Stimulated activated CD4-positive, alpha-beta T cell treated with anti-CD3 and anti-CD28 coated beads, Interleukin-15, amount 100 ng/mL, for 48 hours (primary cell): ENCODE results near the gene IQCM.

Experiments
- DNase-seq, 2 donors: peaks; one replicate each; pipeline ENCODE4 v3.0.0-alpha.2; 2020; ENCODE audit warnings: low read depth in 2 of 2

IQCM gene, protein sequence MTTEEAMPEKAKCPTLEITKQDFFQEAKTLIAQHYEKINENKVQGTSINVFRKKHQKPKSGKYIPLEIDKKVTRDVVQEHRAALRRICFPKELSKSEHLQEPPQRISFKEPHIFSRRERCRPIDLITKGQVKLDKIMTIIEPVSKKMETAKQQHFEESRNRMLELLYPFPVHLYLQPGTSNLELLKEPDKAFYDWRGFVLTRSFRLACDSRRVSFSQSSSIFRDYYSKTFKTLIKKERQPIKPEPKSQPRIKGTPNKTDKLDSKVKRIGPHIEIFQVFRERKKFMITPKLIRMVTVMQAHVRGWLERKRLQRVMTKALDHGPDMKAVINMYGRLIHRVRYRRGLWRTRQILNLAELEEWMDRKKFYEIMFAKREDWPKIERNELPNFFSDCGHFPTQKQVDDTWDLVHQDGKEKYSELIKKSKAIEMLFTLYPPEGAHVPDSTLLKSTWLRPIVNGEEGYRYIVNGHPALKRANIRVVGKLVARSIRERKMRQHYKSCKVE

DNA sequence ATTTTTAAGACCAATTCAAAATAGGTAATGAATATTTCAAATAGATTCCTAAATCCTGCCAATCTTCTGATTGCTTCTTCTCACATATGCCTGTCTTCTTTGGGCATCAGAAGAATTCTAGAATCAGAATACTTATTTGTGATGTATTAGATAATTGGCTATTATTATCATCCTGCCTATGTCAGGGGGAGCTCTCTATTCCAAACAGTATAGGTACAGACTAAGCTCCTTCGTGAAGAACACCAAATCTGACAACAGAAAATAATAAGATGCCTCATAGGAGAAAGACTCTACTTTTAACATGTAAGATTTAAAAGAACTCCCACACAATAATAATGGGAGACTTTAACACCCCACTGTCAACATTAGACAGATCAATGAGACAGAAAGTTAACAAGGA lies at the start of gene IQCM:
TSS of gene IQCM (minus strand) at position 101 of the 400 bp plus-strand sequence. CDS start 73,152 bp downstream, outside the sequence.
- no peak for DNase-seq

DNA sequence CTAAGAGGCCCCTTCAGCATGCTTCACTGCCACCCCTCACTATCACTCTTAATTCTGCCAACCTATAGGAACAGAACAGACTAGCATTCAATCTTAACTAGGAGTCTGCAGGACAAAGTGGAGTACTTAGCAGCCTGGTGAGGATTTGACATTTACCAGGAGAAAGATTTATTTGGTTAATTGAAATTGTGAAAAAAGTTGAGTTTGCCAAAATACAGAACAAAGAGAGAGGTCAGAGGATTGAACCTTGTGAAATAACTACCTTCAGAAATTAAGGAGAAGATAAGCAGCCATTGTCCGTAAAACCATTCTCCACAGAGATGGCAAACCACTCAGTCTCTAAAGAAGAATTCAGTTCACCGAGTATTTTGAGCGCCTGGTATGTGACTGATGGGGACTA lies 41.8 kb upstream of the IQCM start:
- no peak for DNase-seq

DNA sequence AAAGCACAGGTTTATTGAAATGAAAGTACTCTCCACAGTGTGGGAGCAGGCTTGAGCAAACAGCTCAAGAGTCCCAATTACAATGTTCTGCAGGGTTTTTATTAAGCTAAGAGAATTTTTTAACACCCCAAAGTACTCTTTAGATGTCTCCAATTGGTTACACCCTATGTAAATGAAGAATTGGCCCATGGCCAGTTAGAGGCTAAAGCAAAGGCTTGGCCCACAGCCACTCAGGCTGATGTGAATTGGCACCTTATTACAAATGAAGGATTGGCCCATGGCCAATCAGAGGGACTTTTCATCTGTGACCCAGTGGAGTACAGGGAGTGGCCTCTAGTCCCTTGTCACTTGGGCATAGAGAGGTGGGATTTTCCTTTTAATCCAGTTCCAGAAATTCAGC lies 30.1 kb upstream of the IQCM start:
- no peak for DNase-seq

DNA sequence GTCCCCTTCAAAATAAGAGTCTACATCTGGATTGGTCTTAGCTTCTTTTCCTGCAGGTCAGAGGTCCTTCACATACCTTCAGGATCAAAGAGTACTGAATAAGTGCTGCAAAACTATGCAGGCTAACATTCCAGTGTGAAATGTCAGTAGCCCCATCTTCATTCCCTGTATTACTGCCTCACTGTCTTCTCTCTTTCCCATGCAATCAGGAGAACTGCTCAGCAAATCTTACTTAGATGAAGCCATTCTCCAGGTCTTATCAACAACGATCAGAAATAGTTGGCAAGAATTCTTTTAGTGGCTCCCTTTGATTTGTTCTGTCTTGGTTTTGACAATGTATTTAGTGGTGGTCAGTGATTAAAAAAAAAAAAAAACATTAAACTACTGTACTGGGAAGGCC lies 26.0 kb upstream of the IQCM start:
- DNase-seq: no peak

DNA sequence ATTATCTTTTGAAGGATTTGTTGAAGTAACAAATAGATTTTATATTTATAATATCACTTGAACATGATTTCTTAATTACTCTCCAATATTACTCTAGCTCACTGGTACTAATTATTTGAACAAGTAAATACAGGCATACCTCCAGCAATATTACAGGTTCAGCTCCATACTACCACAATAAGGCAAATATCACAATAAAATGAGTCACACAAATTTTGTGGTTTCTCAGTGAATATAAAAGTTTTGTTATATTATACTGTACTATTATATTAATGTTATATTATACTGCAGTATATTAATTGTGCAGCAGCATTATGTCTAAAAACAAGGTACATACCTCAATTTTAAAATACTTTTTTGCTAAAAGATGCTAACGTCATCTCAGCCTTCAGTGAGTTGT lies 22.4 kb upstream of the IQCM start:
- DNase-seq: no peak

DNA sequence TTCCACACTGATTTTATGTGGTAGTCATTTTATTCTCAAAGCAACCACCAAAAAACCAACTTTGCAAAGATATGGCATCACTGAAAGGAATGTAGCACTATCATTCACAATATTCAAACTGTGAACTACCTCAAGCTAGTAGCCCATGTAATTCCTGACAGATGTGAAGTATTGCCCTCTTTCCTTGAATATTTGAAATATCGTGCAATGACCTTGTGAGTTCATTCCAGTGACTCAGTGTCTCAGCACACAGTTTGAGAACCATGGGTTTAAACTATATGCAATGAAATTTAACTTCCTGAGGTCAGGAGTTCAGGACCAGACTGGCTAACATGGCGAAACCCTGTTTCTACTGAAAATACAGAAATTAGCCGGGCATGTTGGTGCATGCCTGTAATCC lies 20.9 kb upstream of the IQCM start:
- DNase-seq: no peak

DNA sequence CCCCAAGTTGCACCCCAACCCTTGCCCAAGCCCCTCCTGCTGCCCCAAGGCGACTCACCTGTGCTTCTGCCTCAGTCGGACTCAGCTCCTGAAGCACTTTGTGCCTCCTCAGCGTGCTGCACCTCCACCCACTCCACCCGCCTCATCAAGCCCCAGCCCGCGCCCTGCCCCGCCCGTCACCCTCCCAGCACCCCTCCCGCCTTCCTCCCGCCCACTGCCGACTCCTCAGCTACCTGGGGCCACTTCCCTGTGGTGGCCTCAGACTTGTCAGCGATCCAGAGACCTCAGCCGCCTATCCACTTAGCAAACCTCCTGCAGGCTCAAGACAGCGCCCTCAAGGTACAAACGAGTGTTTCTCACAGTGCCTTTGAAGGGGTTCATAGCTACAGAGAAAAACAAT lies 19.6 kb upstream of the IQCM start:
- DNase-seq: no peak

DNA sequence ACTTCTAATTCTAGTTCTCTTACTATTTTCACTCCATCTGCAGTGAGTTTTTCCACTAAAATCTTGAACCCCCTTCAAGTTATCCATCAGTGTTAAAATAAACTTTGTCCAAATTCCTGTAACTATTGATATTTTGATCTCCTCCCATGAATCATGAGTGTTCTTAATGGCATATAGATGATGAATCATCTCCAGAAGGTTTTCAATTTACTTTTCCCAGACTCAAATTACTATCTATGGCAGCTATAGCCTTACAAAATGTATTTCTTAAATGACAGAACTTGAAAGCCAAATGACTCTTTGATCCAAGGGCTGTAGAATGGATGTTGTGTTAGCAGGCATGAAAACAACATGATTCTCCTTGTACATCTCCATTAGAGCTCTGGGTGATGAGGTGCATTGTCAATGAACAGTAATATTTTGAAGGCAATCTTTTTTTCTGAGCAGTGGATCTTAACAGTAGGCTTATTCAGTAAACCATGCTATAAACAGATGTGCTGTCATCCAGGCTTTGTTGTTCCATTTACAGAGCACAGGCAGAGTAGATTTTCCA lies 16.1 kb upstream of the IQCM start:
- no peak for DNase-seq

DNA sequence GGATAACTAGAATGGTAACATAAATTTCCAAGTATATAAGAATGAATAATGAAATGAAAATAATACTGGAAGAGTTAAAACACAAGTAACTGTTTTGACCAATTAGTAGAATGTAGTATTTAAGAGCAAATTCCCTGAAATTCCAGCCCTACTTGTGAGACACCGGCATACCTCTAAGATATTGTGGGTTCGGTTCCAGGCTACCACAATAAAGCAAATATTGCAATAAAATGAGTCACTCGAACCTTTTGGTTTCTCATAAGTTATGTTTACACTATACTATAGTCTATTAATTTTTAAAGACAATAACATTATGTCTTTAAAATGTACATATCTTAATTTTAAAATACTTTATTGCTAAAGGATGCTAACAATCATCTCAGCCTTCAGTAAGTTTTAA lies 15.2 kb upstream of the IQCM start:
- DNase-seq: no peak

DNA sequence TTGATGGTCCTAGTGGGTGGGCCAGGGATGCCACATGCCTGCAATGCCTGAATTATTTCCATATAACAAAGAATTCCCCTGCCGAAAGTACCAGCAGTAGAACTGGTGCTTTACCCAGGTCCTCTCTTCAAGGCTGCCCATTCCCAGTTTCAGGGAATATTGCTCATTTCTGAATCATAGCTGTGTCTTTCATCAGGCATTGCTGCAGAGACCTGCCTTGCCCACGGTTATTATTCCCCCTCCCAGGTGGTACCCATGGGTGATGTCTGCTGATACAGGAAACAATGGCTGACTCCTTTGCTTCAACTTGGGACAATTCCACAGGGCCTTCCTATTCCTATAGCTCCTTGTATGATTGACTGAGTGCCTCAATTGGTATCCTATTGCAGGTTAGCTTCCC lies 9.7 kb upstream of the IQCM start:
- DNase-seq: no peak

DNA sequence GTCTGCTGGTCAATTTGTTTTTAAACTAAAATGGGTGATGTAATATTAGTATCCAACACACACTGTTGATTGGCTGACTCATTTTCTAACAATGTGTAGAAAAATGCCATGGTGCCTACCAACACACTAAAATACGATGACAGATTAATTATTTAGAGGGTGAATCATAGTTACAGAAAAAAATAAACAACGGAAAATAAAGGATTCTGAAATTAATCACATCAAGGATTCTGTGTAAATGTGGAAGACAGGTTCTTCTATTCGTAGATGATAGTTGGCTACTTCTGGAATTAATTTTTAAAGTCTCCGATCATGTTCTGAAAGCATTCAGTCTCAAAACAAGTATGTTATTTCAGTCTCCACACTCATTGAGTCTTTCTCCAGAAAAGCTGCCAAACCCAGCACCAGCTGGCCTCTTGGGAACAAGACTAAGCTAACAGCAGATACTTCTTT lies 8.2 kb upstream of the IQCM start:
- no peak for DNase-seq

DNA sequence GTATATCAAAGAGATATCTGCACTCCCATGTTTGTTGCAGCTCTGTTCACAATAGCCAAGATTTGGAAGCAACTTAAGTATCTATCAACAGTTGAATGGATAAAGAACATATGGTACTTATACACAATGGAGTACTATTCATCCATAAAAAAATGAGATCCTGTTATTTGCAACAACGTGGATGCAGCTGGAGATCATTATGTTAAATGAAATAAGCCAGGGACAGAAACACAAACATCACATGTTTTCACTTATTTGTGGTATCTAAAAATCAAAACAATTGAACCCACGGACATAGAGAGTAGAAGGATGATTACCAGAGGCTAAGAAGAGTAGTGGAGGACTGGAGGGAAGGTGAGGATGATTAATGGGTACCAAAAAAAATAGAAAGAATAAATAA lies 14.2 kb downstream of the IQCM start:
- no peak for DNase-seq

DNA sequence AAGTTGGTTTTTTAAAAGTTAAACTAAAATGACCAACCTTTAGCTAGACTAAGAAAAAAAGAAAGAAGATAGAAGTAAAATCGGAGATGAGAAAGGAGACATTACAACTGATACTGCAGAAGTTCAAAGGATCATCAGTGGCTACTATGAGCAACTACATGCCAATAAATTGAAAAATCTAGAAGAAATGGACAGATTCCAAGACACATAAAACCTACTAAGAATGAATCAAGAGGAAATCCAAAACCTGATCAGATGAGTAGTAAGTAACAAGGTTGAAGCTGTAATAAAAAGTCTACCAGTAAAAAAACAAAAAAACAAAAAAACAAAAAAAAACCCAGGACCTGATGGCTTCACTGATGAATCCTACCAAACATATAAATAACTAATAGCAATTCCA lies 16.1 kb downstream of the IQCM start:
- DNase-seq: no peak

DNA sequence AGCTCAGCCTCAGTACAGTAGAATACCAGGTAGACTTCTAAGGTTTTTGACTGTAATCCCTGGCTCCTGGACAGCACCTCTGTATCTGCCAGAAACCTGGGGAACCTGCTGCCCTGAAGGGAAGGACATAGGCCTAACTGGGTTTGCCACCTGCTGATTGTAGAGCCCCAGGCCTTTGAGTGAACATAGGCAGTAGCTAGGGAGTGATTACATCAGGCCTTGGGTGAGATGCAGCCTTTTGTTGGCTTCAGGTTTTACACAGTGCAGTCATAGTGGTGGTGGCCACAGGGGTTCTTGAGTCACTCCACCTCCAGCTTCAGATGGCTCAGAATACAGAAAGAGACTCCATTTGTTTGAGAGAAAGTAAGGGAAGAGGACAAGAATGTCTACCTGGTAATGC lies 19.3 kb downstream of the IQCM start:
- DNase-seq: no peak

DNA sequence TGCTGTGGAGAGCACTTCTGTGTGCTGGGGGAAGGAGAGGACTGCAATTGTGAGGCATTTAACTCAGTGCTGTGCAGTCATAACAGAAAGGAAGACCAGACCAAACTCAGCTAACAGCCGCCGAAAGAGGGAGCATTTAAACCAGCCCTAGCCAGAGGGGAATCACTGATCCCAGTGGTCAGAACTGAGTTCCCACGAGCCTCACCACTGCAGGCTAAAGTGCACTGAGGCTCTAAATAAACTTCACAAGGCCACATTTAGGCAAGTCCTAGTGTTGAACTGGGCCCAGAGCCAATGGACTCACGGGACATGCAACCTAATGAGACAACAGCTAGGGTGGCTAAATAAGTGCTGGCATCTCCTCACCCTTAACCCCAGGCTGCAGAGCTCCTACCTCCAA lies 20.4 kb downstream of the IQCM start:
- DNase-seq: no peak

DNA sequence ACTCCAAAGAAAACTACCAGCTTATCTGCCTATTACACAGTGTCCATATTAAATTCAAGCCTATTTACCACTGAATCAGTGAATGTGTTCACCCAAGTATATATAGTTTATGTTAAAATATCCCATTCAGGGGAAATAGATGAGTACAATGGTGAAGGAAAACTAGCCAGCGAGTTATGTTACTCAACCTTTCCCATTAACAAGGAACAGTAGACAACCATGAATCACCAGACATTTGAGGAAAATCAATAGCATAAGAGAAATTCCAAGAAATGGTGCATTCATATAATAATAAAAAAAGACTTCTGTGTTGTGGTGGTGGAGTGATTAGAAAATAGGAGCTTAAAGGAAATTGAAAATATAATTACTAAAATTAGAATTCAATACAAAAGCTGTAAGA lies 21.3 kb downstream of the IQCM start:
- DNase-seq: no peak

DNA sequence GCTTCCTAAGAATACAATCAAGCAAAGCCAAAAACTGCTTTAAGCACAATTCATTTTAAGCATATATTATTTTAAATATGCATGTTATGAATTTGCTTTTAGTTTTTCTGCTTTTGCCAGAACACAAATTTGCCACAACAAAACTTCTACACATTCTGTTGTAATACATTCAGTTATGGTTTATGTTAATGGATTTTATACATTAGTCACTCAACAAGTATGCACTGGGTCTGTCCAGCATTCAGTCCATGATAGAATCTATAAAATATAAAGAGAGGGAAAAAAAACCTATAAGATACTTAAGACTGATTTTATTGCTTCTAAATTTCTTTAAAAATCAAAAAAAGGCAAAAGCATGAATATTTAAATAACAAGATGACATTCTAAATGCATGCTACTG lies 22.2 kb downstream of the IQCM start:
- no peak for DNase-seq

DNA sequence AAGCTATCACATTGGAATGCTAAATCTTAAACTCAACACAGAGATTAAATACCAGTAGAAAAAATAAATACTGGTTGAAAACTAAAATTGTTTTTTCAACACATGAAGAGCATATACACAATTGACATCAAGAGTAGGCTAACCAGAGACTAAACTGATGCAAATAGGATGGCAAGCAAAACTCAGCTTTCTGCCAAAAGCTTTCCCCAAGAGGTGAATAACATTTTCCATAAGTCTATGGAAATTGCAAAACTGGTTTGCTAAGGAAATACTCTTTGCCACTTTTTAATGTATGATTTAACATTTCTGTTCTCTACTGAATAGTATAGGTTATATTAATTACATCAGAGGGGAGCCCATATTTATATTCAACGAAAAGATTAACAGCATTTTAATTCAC lies 23.8 kb downstream of the IQCM start:
- DNase-seq: no peak

DNA sequence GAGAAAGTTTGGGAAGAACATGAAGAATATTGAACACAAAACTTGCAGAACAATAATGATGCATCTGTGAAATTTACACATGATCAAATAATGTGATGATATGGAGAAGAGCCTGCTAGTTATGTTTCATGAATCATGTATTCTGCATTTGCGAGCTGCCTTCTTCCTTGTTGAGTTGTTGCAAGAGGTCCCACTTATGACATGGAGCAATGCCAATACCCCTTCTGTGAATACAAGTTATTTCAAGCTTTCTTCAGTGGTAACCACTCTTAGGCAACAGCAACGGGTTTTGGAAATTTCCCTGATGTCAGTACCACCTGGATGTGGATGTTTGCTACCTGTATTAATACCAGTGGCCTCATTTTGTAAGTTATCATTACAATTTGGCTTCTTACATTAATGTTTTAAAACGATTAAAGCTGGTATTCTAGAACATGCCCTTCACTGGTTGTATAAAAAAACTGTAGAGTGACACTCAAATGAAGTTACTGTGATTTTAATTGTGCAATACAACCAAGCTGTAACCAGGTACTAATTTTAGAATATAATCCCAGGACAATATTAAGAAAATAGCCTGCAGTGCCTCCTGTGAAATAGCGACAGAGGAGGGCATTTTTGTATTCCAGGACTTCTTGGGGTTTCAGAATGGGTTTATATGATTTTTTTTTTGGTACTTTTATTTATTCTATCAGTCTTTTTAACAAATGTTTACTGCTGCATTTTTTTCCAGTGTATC lies 25.3 kb downstream of the IQCM start:
- no peak for DNase-seq

DNA sequence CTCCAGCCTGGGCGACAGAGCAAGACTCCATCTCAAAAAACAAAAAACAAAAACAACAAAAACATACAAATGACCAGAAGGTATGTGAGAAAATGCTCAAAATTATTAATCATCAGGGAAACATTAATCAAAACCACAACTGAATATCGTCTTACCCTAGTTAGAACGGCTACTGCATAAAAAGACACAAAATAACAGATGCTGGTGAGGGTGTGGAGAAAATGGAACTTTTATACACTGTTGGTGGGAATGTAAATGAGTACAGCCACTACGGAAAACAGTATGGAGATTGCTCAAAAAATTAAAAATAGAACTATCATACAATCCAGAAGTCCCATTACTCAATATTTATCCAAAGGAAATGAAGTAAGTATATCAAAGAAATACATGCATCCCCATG lies 27.3 kb downstream of the IQCM start:
- DNase-seq: no peak

DNA sequence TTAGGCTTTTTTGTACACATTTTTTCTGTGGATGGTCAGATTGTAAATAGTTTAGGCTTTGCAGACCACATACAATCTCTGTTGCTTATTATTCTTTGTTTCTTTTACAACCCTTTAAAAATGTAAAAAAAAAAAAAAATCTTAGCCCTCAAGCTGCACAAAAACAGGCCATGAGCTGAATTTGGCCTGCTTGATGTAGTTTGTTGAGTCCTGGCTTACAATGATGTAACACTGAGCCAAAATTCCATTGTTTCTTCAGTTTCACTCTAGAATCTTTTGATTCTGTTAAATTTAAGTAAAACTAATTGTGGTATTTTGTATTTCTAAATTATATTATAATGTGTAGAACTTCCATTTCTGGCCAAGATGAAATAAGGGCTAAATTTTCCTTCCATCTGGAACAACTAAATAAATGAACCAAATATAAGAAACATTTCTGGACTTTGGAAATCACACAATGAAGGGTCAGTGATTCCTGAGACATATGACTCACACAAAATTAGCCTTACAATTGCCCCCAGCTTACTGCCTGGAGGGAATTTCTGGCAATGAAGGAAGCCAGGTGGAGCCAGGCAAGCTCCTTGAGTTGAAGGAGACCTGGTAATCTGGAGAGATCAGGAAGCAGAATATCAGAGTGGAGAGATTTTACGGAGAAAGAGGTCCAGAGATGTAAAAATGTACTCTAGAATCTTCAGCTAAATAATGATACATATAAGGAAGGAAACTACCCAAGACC lies 29.8 kb downstream of the IQCM start:
- no peak for DNase-seq

DNA sequence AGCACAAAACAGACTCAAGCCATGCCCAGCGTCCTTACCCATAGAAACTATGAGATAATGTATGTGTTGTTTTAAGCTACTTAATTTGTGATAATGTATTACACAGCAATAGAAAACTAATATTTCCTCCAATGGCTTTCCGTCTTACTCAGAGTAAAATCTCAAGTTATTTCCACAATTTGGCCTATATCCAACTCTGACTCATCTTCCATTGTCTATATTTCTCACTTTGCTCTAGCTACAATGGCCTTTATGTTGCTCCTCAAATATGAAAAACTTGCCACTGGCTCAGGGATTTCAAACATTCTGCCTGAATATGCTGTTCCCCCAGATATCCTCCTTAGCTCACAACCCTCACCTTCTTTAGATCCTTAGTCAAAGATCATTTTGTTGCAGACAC lies 31.6 kb downstream of the IQCM start:
- no peak for DNase-seq
